ENCODE results near the gene NPHS2. TPM values are rescaled to one million over a fixed set of nuclear protein-coding genes. Genes with fewer than 3 reads are reported as not detected.

The NPHS2 gene
- not detected in 2 replicates for total RNA-seq (2016; rRNA removed; fragmentation: Illumina TruSeq; extraction: Trizol)
- not detected in 2 replicates for total RNA-seq (2016; cell fraction: cytosol; rRNA removed; fragmentation: Illumina TruSeq; extraction: Trizol; ENCODE audit: low read depth)
- not detected in 2 replicates for total RNA-seq (2016; cell fraction: insoluble cytoplasmic fraction; rRNA removed; fragmentation: Illumina TruSeq; extraction: Trizol)
- not detected in 2 replicates for total RNA-seq (2016; cell fraction: membrane; rRNA removed; fragmentation: Illumina TruSeq; extraction: Trizol)
- not detected in 2 replicates for total RNA-seq (2016; cell fraction: nucleus; rRNA removed; fragmentation: Illumina TruSeq; extraction: Trizol)
- polyA plus RNA-seq (2011; rRNA removed): not detected in 2 replicates
- not detected in 2 replicates for polyA plus RNA-seq (2011; cell fraction: cytosol; rRNA removed)
- polyA plus RNA-seq (2011; cell fraction: nucleus; rRNA removed): not detected in 2 replicates
- not detected in 2 replicates for polyA plus RNA-seq (2012)
- not detected in 2 replicates for polyA plus RNA-seq (2016; cell fraction: cytosol; fragmentation: Illumina TruSeq; extraction: Trizol; ENCODE audit: low read depth)
- not detected in 2 replicates for polyA plus RNA-seq (2016; cell fraction: insoluble cytoplasmic fraction; fragmentation: Illumina TruSeq; extraction: Trizol; ENCODE audit: low read depth)
- not detected in 2 replicates for polyA plus RNA-seq (2016; cell fraction: membrane; fragmentation: Illumina TruSeq; extraction: Trizol; ENCODE audit: low read depth)
- not detected in 2 replicates for polyA plus RNA-seq (2016; cell fraction: nucleus; fragmentation: Illumina TruSeq; extraction: Trizol; ENCODE audit: insufficient read depth, low read depth)
- polyA minus RNA-seq (2011; rRNA and poly(A)+ RNA removed; ENCODE audit: low replicate concordance): not detected in 2 replicates
- polyA minus RNA-seq (2011; cell fraction: cytosol; rRNA and poly(A)+ RNA removed): not detected in 2 replicates
- polyA minus RNA-seq (2011; cell fraction: nucleus; rRNA and poly(A)+ RNA removed): not detected in 2 replicates
- Bru-seq, nascent RNA: percentile 2 among the genes with signal in this experiment
- BruChase-seq, experiment 1, labeled RNA remaining after a 6-hour chase: not detected
- percentile 4 among the genes with signal in this experiment for BruChase-seq, experiment 2, labeled RNA remaining after a 2-hour chase
- long read RNA-seq, experiment 1: 0 reads
- long read RNA-seq, experiment 2: 0 reads

- TF ChIP-seq NFATC3 (CRISPR knock-in tag; IDR thresholded peaks at IDR 0.05) (no peak), ZNF580 (CRISPR knock-in tag; IDR thresholded peaks at IDR 0.05; ENCODE audit: borderline replicate concordance, low read depth) (no peak), ZNF232 (CRISPR knock-in tag; IDR thresholded peaks at IDR 0.05; ENCODE audit: borderline replicate concordance) (no peak), HOXA7 (CRISPR knock-in tag; IDR thresholded peaks at IDR 0.05) (no peak), ZBTB7B (CRISPR knock-in tag; IDR thresholded peaks at IDR 0.05) (no peak), PRDM4 (CRISPR knock-in tag; IDR thresholded peaks at IDR 0.05; ENCODE audit: borderline replicate concordance) (no peak), ZNF777 (CRISPR knock-in tag; IDR thresholded peaks at IDR 0.05) (0 out of 2 replicates have a peak, but pooled peaks have one; percentile 42)
- WGBS (ENCODE audit: low lambda C conversion rate): 57% methylated on average over 13 of the region's 77 CpGs
- H3K36me3 ChIP-seq (replicated peaks in 1 of 2; ENCODE audit: control insufficient read depth in 1 of 2, insufficient read depth in 2 of 2, low read length in 2 of 2): no peaks in the 10 kb centered on the region
- ATAC-seq (peak; percentile 60), FAIRE-seq (no peak), DNase-seq (ENCODE audit: low spot score) (no peak)
- CTCF ChIA-PET (ENCODE audit: low intra/inter-chr PET ratio, low total read pairs): no interaction called here
- no peaks in the 10 kb centered on the region for H3K79me2 ChIP-seq (ENCODE audit: insufficient read depth, low read length)
- BruUV-seq (replicated peaks): no TSS peak
- no peak within 1 kb of the TSS for H3K27ac ChIP-seq (ENCODE audit: extremely low read length, insufficient read depth, low read length)
- H3K9me3 ChIP-seq (ENCODE audit: low read length): no peaks in the 10 kb centered on the region
- in situ Hi-C loops (cut with HindIII; ENCODE audit: extremely low pct_ligation_motif_present, low pct_unique_long_range_greater_than_20kb): loop anchor here (25.0 kb wide), 1 partner anchor 313 kb away; no protein-coding TSS in a partner anchor
- POLR2A ChIA-PET: no interaction called here
- no peaks in the 10 kb centered on the region for H3K4me1 ChIP-seq (ENCODE audit: insufficient read depth, low read length)
- H2AFZ ChIP-seq (ENCODE audit: low read length): no peak within 1 kb of the TSS
- no peak within 1 kb of the TSS for H3K9ac ChIP-seq (ENCODE audit: insufficient read depth, low read depth, low read length)
- H3K4me2 ChIP-seq (ENCODE audit: low read depth, low read length): no peak within 1 kb of the TSS
- peaks cover 0 to 27% of the 10 kb centered on the region in 2 experiments; a peak in 3 of 5 replicates for H3K27me3 ChIP-seq (ENCODE audit: control insufficient read depth in 1 of 2, insufficient read depth in 2 of 2, low read length in 2 of 2)
- H4K20me1 ChIP-seq (ENCODE audit: insufficient read depth, low read length): no peaks in the 10 kb centered on the region
- H3K4me3 ChIP-seq (replicated peaks in 1 of 3; ENCODE audit: insufficient read depth in 1 of 3, low read depth in 2 of 3, low read length in 3 of 3): no peak within 1 kb of the TSS
- intact Hi-C loops (cut with micrococcal nuclease; ENCODE audit: unreplicated experiment): no loop called here
Observed at GRCh38 chr1:179575497-179576314, at the start of gene NPHS2. TSS of gene NPHS2 (minus strand) at chr1:179575948. CDS start at chr1:179575864, 84 bp downstream.

Measured in HepG2 (cell line).